NT2/D1 (cell line): Measurements from ENCODE around the gene RHEX.

Experiments used
- DNase-seq: peaks from one replicate; pipeline ENCODE4 v3.0.0-alpha.2; 2011; ENCODE audit warnings: low read depth, low spot score
- H3K27me3 ChIP-seq: 2 replicates; pipeline ENCODE4 v1.6.0; 2011; ENCODE audit warnings: mild to moderate bottlenecking; ENCODE audit not compliant: insufficient read length, insufficient read depth
- H3K36me3 ChIP-seq: 2 replicates; pipeline ENCODE4 v1.6.1; 2011; ENCODE audit warnings: mild to moderate bottlenecking, low read length, mixed read lengths; ENCODE audit not compliant: insufficient read depth, insufficient read length
- H3K4me1 ChIP-seq: 2 replicates; pipeline ENCODE4 v1.5.1; 2011; ENCODE audit not compliant: insufficient read depth, insufficient read length
- H3K4me3 ChIP-seq: 2 replicates; pipeline ENCODE4 v1.5.1; 2011; ENCODE audit warnings: low read depth; ENCODE audit not compliant: insufficient read length
- H3K9ac ChIP-seq: 2 replicates; pipeline ENCODE4 v1.6.0; 2011; ENCODE audit warnings: low read depth; ENCODE audit not compliant: insufficient read length
- H3K9me3 ChIP-seq: 2 replicates; pipeline ENCODE4 v1.5.1; 2011; ENCODE audit warnings: mild to moderate bottlenecking, low read length; ENCODE audit not compliant: insufficient read depth
- SUZ12 ChIP-seq: IDR thresholded peaks from 2 replicates; pipeline ENCODE4 v1.6.1; 2011; ENCODE audit not compliant: insufficient read length, insufficient read depth; ENCODE audit errors: extremely low read depth
- YY1 ChIP-seq: IDR thresholded peaks from 2 replicates; pipeline ENCODE4 v1.6.1; 2011; ENCODE audit not compliant: insufficient read length, insufficient read depth
- ZNF274 ChIP-seq: IDR thresholded peaks from 2 replicates; pipeline ENCODE4 v1.6.1; 2011; ENCODE audit warnings: mild to moderate bottlenecking, low read depth, low read length

The RHEX gene

GRCh38 chr1:206087091-206087490 is 34.1 kb downstream of the RHEX start:
- Histone ChIP-seq H3K4me3 (no peak overlapping the region), H3K9me3 (no peaks in the 10 kb centered on the region), H3K36me3 (no peaks in the 10 kb centered on the region), H3K4me1 (no peaks in the 10 kb centered on the region), H3K9ac (no peak overlapping the region), H3K27me3 (no peaks in the 10 kb centered on the region)
- TF ChIP-seq SUZ12 (no peak), ZNF274 (no peak), YY1 (no peak)
- no peak for DNase-seq

- Histone ChIP-seq H3K9ac (no peak overlapping the region), H3K27me3 (no peaks in the 10 kb centered on the region), H3K4me1 (no peaks in the 10 kb centered on the region), H3K36me3 (no peaks in the 10 kb centered on the region), H3K9me3 (no peaks in the 10 kb centered on the region), H3K4me3 (no peak overlapping the region)
- TF ChIP-seq ZNF274: no peak
- TF ChIP-seq SUZ12: no peak
- no peak for TF ChIP-seq YY1
- DNase-seq: no peak
Observed at GRCh38 chr1:206089341-206089740, 36.4 kb downstream of the RHEX start.

GRCh38 chr1:206094024-206094423 is 41.1 kb downstream of the RHEX start:
- Histone ChIP-seq H3K36me3 (no peaks in the 10 kb centered on the region), H3K9ac (no peak overlapping the region), H3K9me3 (no peaks in the 10 kb centered on the region), H3K4me1 (no peaks in the 10 kb centered on the region), H3K27me3 (no peaks in the 10 kb centered on the region), H3K4me3 (no peak overlapping the region)
- no peak for DNase-seq
- TF ChIP-seq SUZ12: no peak
- no peak for TF ChIP-seq YY1

GRCh38 chr1:206097381-206097780 is 44.4 kb downstream of the RHEX start:
- Histone ChIP-seq H3K4me3 (no peak overlapping the region), H3K27me3 (no peaks in the 10 kb centered on the region), H3K36me3 (no peaks in the 10 kb centered on the region), H3K9ac (no peak overlapping the region), H3K9me3 (no peaks in the 10 kb centered on the region), H3K4me1 (no peaks in the 10 kb centered on the region)
- no peak for DNase-seq
- TF ChIP-seq SUZ12 (no peak), ZNF274 (no peak), YY1 (no peak)

GRCh38 chr1:206098242-206098919 is 45.4 kb downstream of the RHEX start:
- H3K27me3 ChIP-seq: no peaks in the 10 kb centered on the region

GRCh38 chr1:206100226-206100815 is 47.3 kb downstream of the RHEX start:
- no peak for TF ChIP-seq ZNF274
- no peak for TF ChIP-seq SUZ12
- no peak for TF ChIP-seq YY1
- H3K36me3 ChIP-seq: no peaks in the 10 kb centered on the region

More at GRCh38 chr1:206098242-206098919, 45.4 kb downstream of the RHEX start:
- no peak for DNase-seq
- Histone ChIP-seq H3K9ac (no peak overlapping the region), H3K36me3 (no peaks in the 10 kb centered on the region), H3K4me3 (no peak overlapping the region), H3K4me1 (no peaks in the 10 kb centered on the region), H3K9me3 (no peaks in the 10 kb centered on the region)
- TF ChIP-seq YY1: no peak
- no peak for TF ChIP-seq SUZ12
- no peak for TF ChIP-seq ZNF274

GRCh38 chr1:206101351-206102045 is 48.5 kb downstream of the RHEX start:
- Histone ChIP-seq H3K4me1 (no peaks in the 10 kb centered on the region), H3K9me3 (no peaks in the 10 kb centered on the region), H3K4me3 (no peak overlapping the region), H3K27me3 (no peaks in the 10 kb centered on the region), H3K36me3 (no peaks in the 10 kb centered on the region), H3K9ac (no peak overlapping the region)
- no peak for TF ChIP-seq ZNF274
- no peak for TF ChIP-seq YY1
- no peak for TF ChIP-seq SUZ12
- no peak for DNase-seq

More at GRCh38 chr1:206100226-206100815, 47.3 kb downstream of the RHEX start:
- Histone ChIP-seq H3K4me1 (no peaks in the 10 kb centered on the region), H3K9ac (no peak overlapping the region), H3K27me3 (no peaks in the 10 kb centered on the region), H3K4me3 (no peak overlapping the region), H3K9me3 (no peaks in the 10 kb centered on the region)
- no peak for DNase-seq
